G401.6 (cell line): ENCODE data around the gene B4GALT4.
"Not testable (repeated sequence)": the region's sequence is repeated elsewhere in the genome, so short reads cannot be mapped to it uniquely, and the experiment has no call there.

Experiments
- FAIRE-seq: peaks from 2 replicates; lab custom pipeline; 2012; peaks lifted over from hg19 to GRCh38; lab: Jason Lieb, UNC

The B4GALT4 gene, protein sequence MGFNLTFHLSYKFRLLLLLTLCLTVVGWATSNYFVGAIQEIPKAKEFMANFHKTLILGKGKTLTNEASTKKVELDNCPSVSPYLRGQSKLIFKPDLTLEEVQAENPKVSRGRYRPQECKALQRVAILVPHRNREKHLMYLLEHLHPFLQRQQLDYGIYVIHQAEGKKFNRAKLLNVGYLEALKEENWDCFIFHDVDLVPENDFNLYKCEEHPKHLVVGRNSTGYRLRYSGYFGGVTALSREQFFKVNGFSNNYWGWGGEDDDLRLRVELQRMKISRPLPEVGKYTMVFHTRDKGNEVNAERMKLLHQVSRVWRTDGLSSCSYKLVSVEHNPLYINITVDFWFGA

GRCh38 chr3:119240591-119241434 lies at the start of gene B4GALT4:
Gene B4GALT4, minus strand, starts transcription at chr3:119240878. Its CDS starts 10,779 bp downstream, at chr3:119230099.
- no peak for FAIRE-seq

- FAIRE-seq, result no peak
Measured at GRCh38 chr3:119289404-119289770, 48.7 kb upstream of the B4GALT4 start.

DNA sequence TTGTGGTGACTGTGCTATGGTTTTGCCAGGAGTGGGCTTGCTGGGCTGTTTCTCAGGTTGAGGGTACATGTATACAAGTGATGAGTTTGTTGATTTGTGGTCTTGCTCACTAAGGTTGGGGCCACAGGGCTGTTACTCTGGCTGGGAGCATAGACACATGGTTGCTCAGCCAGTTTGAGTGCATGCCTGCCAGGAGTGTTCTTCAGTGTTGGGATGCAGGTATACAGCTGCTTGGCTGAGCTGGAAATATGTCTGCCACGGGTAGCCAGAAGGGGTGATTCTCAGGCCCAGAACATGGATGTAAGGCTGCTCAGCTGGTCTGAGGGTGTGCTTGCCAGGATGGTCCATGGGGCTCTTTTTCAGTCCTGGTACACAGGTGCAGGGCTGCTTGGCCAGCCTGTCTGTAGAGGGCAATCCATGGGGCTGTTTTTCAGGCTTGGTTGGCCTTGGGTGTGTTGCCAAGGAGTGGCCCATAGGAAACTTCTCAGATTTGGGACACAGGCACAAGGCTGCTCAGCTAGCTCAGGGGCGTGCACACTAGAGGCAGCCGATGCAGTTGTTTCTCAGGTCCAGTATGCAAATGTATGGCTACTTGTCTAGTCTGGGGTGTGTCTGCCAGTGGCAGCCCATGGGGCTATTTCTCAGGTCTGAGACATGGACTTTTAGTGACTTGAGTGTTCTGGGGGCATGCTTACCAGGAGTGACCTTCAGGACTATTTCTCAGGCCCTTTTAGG lies 48.2 kb upstream of the B4GALT4 start:
- no peak for FAIRE-seq

DNA sequence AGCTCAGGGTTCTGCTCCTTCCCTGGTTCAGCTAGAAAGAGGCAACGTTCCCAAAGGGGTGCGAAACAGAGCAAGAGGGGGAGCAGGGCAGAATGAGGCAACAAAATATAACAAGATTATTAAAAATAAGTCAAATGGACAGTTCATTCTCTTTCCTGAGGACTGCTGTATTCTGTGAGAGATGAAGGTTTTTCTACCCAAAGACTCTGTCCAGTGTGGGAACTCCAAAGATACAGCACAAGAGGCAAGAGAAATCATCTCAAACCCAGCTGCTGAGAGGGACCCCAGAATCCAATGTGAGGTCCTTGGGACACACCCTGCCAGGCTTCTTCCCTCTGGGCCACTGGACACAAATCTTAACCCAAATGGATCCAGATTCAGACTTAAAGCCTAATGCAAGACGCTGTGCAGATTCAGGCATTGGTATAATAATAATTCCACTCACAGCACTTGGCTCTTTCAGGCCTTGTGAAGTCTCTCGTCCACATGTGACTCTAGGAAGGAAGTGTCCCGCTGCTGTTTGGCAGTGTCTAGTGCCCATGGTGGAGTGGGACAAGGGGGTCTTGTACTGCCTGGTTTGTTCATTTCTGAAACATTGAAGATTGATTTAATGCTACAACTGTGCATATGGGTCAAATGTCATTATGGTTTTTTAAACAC lies 39.0 kb upstream of the B4GALT4 start:
- no peak for FAIRE-seq

DNA sequence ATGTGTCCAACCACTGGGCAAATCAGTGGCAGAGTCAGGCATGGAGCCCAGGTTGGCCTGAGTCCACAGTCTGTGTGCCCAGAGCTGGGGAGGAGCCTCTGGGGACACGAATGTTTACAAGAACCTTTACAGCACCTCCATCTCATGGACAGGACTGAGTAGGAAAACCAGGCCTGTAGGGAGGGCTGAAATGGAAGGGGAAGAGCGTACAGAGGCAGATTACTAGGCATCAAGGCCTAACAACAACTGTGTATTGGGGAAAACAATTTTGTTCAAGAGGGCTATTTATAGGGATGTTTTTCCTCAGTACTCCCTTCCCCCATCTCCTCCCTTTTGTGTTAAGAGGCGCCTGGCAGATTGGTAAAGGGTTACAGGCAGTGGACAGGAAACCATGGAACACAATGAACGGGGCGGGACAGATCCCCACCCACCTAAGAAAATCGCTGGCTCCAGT lies 38.5 kb upstream of the B4GALT4 start:
- FAIRE-seq, result no peak

DNA sequence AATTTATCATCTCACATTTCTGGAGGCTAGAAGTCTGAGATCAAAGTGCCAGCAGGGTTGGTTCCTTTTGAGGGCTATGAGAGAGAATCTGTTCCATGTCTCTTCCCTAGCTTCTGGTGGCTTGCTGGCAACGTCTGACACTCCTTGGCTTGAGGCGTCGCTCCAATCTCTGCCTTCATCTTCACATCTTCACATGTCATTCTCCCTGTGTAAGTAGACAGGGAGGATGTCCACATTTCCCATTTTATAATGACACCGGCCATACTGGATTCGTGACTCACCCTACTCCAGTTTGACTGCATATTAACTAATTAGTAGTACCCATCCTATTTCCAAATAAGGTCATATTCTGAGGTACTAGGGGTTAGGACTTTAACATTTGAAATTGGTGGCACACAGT lies 36.0 kb upstream of the B4GALT4 start:
- no peak for FAIRE-seq

DNA sequence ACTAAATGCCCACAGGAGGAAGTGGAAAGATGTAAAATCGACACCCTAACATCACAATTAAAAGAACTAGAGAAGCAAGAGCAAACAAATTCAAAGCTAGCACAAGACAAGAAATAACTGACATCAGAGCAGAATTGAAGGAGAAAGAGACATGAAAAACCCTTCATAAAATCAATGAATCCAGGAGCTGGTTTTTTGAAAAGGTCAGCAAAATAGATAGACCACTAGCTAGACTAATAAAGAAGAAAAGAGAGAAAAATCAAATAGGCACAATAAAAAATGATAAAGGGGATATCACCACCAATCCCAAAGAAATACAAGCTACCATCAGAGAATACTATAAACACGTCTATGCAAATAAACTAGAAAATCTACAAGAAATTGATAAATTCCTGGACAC lies 29.5 kb upstream of the B4GALT4 start:
- FAIRE-seq, result not testable (repeated sequence)

GRCh38 chr3:119261055-119261454 lies 20.4 kb upstream of the B4GALT4 start:
- no peak for FAIRE-seq

- no peak for FAIRE-seq
Measured at GRCh38 chr3:119259821-119260220, 19.1 kb upstream of the B4GALT4 start.

- no peak for FAIRE-seq
Measured at GRCh38 chr3:119258915-119259314, 18.2 kb upstream of the B4GALT4 start.

- FAIRE-seq, result no peak
Measured at GRCh38 chr3:119257654-119258410, 17.2 kb upstream of the B4GALT4 start.

DNA sequence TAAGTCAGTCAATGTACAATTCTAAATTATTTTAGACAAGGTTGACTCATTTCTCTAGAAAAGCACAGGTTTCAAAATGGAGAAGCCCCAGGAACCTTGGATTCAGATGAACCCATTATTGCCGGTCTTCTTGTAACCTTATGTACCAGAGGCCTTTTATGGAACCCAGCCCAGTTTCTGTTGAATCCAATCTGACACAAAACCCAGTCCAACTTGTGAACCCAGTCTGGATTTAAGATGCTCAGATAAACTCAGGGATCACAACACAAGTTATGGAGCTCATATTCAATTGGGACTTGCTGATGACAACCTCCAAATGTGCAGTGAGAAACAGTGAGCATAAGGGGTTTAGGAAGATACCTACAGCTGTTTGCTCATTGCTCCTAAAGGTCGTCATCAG lies 16.4 kb upstream of the B4GALT4 start:
- FAIRE-seq, result no peak

DNA sequence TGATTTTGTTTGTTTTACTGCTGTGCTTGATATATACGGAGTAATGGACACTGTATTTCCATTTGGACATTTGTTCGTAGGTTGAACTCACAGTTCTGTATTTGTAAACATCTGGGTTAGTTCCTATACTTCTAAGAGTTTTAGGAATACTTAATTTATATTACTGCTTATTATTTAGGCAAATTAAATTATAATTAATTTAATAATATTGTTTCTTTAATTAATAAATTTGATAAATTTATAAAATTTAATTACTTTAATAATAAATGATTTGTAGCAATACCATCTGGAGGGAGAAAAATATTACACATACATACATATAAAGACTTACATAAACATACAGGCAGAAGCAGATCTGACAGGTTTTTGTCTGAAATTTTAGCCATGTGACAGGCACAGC lies 14.5 kb upstream of the B4GALT4 start:
- FAIRE-seq, result no peak

- no peak for FAIRE-seq
Measured at GRCh38 chr3:119245778-119246177, 5.1 kb upstream of the B4GALT4 start.

DNA sequence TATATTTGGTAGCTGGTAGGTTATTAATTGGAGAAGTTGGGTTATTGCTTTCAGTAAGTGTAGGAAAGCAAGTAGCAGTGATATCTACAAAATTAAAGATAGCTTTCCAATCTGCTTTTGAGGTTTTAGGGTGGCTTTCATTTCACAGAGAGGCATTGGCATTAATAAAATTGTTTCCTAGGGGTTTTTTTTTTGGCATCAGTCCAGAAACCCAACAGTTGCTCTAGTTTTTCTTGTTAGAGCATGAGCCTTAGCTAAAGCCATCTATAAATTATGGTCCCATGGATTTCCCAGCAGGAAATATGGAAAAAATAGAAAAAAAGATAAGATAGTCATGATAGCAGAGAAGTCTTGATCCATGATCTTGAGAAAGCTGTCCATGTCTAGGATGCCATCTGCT lies 3.0 kb upstream of the B4GALT4 start:
- FAIRE-seq, result no peak

GRCh38 chr3:119243058-119243529 lies 2.4 kb upstream of the B4GALT4 start:
- FAIRE-seq, result not testable (repeated sequence)

- FAIRE-seq, result not testable (repeated sequence)
Measured at GRCh38 chr3:119242387-119243057, 1.8 kb upstream of the B4GALT4 start.

- FAIRE-seq, result no peak
Measured at GRCh38 chr3:119240101-119240590, 532 bp downstream of the B4GALT4 start.

- FAIRE-seq, result no peak
Measured at GRCh38 chr3:119239206-119239820, 1.4 kb downstream of the B4GALT4 start.

DNA sequence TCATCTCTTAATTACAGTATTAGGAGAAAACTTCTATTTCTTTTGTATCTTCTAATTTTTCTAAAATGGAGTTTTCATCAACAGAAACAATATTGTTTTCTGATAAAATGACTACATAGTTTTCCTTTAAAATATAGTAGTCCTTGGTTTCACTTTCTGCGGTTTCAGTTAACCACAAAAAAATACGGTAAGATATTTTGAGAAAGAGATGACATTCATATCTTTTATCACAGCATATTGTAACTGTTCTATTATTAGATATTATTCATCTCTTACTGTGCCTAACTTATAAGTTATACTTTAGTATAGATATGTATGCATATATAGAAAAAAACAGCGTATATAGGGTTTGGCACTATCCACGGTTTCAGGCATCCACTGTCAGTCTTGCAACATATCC lies 2.3 kb downstream of the B4GALT4 start:
- no peak for FAIRE-seq
